ENCODE measurements around the gene CFAP210.

The CFAP210 gene

DNA sequence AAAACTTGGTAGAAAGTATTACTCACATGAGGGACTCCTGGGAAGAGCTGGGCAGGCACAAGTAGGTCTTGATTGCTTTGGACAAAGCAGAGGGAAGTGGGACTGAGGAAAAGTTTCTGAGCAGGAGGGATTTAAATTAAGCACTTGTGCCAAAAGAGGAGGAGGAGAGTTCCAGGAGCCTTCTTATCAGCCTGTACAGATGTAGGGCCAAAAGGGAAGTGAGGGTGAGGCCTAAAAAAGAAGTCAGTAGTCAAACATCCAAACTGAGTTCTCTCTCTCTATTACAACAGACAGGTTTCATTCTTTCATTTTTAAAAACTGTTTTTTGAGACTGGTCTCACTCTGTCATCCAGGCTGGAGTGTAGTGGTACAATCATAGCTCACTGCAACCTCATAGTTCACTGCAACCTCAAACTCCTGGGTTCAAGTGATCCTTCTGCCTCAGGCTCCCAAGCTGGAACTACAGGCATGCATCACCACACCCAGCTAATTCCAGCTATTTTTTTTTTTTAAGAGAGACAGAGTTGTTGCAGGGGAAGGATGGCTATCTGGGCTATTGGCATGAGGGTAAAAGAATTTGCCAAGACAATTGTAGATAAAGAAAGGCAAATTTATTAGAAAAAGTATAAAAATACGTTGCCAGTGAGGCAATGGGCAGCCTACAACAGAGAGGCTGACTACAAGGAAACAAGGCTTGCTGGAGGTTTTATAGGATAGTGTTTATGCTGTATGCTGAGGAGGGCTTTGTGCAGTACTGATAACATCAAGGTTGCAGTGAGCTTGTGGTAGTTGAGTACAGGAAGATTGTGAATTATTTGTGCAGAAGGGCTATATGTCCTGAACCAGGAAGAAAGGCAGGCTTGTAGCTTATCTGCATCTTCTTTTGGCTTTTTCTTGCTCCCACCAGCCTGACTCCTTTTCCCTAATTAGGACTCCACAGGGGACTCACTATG lies 29.0 kb downstream of the CFAP210 start:
- TF ChIP-seq, protein P1, sequence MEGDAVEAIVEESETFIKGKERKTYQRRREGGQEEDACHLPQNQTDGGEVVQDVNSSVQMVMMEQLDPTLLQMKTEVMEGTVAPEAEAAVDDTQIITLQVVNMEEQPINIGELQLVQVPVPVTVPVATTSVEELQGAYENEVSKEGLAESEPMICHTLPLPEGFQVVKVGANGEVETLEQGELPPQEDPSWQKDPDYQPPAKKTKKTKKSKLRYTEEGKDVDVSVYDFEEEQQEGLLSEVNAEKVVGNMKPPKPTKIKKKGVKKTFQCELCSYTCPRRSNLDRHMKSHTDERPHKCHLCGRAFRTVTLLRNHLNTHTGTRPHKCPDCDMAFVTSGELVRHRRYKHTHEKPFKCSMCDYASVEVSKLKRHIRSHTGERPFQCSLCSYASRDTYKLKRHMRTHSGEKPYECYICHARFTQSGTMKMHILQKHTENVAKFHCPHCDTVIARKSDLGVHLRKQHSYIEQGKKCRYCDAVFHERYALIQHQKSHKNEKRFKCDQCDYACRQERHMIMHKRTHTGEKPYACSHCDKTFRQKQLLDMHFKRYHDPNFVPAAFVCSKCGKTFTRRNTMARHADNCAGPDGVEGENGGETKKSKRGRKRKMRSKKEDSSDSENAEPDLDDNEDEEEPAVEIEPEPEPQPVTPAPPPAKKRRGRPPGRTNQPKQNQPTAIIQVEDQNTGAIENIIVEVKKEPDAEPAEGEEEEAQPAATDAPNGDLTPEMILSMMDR (IDR thresholded peaks at IDR 0.05), result no peak

DNA sequence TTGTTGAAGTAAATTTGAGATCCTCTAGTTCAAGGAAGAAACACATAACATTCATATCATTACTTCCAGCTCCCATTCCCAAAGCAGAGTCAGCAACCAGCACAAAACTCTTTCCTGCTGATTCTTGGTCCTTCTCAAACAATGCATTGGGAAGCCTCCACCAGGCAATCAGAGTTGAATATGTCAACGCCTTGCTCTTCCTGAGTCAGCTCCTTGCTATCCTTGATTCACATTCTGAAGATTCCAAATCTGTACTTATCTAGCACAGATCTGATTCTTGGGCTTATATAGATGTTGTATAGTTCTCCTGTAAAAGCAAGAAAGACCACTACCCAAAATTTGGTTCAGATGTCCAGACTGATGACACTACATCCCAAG lies 29.6 kb downstream of the CFAP210 start:
- TF ChIP-seq, protein P1 (IDR thresholded peaks at IDR 0.05), result no peak

DNA sequence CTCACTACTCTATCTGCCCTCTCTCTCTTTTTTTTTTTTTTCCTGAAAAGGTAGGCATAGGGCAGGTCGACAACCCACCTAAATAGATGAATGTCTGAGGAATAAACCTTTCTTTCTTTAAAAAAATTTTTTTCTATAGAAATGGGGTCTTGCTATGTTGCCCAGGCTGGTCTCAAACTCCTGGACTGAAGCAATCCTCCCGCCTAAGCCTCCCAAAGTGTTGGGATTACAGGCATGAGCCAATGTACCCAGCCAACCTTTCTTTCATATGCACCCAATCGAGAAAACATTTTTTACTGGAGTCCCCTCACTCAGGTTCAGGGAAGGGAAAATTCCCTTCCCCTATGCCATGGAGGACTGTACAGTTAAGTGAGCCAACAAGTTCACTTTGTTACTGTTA lies 31.0 kb downstream of the CFAP210 start:
- TF ChIP-seq, protein P1 (IDR thresholded peaks at IDR 0.05), result no peak

DNA sequence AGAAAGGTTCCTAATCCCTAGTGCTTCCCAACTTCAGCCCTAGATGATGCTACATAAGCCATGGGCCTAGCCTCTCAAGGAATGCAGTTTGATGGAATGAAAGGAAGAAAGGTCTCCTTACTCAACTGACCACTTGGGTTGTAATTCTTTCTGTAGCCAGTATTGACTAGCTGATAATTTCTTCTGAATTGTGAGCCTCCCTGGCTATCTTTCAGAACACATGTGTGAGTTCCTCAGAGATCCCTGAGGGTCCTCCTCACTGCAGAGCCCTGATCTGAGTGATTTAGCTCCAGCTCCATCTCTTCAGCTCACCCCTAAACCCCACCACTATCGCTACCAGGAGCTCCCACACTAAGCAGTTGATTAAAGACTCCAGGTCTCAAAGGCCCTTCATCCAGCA lies 31.5 kb downstream of the CFAP210 start:
- TF ChIP-seq, protein P1 (IDR thresholded peaks at IDR 0.05), result no peak

DNA sequence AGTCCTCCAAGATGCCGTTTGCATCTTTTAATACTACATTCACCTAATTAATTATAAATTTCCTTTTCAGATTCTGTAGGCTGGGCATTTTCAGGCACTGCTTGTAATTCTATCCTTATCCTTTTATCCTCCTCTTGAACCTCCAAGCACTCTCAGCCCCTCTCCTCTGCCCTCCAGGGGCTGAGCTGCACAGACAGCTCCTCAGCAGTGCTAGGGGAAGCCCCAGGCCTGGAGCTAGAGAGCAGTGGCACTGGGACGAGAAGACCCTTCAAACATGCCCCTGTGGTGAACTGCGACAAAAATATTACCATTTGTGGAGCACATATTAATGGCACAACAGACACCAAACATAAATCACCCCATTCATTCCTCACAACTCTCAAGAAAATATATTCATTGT lies 32.9 kb downstream of the CFAP210 start:
- TF ChIP-seq, protein P1 (IDR thresholded peaks at IDR 0.05), result no peak

DNA sequence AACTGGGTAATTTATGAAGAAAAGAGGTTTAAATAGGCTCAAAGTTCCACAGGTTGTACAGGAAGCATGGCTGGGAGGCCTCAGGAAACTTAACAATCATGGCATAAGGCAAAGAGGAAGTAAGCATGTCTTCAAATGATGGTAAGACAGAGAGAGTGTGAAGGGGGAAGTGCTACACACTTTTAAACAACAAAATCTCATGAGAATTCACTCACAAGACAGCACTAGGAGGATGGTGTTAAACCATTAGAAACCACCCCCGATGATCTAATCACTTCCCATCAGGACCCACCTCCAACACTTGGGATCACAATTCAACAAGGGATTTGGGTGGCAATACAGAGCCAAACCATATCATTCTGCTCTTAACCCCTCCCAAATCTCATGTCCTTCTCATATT lies 34.9 kb downstream of the CFAP210 start:
- TF ChIP-seq, protein P1 (IDR thresholded peaks at IDR 0.05), result no peak

DNA sequence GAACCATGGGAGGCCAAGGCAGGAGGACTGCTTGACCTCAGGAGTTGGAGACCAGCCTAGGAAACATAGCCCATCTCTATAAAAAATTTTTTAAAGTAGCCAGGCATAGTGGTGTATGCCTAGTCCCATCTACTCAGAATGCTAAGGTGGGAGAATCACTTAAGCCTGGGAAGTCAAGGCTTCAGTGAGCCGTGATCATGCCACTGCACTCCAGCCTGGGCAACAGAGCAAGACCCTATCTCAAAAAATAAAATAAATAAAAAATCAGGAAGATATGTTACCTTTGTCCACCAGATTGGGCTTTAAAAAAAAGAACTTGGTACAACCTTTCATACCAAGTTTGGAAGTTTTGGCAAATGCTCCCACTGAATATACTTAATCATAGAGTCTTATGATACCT lies 35.3 kb downstream of the CFAP210 start:
- TF ChIP-seq, protein P1 (IDR thresholded peaks at IDR 0.05), result no peak
